Measurements from ENCODE around the gene C18orf54.

GRCh38 chr18:54381640-54382039 is 23.9 kb downstream of the C18orf54 start:
- TF ChIP-seq FOXM1 (IDR thresholded peaks at IDR 0.05; ENCODE audit: borderline replicate concordance), result no peak
- TF ChIP-seq ELF4 (IDR thresholded peaks at IDR 0.05), result no peak
- TF ChIP-seq SP1 (IDR thresholded peaks at IDR 0.05), result no peak
- no peak for TF ChIP-seq FOXA1 (IDR thresholded peaks at IDR 0.05)
- TF ChIP-seq PKNOX1 (IDR thresholded peaks at IDR 0.05), result no peak
- no peak for TF ChIP-seq ZNF384 (IDR thresholded peaks at IDR 0.05)
- no peak for TF ChIP-seq TARDBP (IDR thresholded peaks at IDR 0.05)
- no peak for TF ChIP-seq SUZ12 (IDR thresholded peaks at IDR 0.05)
- TF ChIP-seq HDGF (IDR thresholded peaks at IDR 0.05; ENCODE audit: borderline replicate concordance), result no peak
- TF ChIP-seq BHLHE40 (IDR thresholded peaks at IDR 0.05; ENCODE audit: borderline replicate concordance), result no peak
- no peak for TF ChIP-seq L3MBTL2 (conservative IDR thresholded peaks at IDR 0.05)
- TF ChIP-seq ARNT (IDR thresholded peaks at IDR 0.05), result no peak
- no peak for TF ChIP-seq CTBP1 (IDR thresholded peaks at IDR 0.05; ENCODE audit: borderline replicate concordance)
- no peak for TF ChIP-seq FOXK2 (IDR thresholded peaks at IDR 0.05)
